ENCODE results near the gene ENO1. TPM values are rescaled to one million over a fixed set of nuclear protein-coding genes. Genes with fewer than 3 reads are reported as not detected.

The ENO1 gene
- total and polyA plus RNA-seq, 2 of the 4 experiments (the other 2 are of a cell fraction) = 2,125 to 3,643 TPM

DNA sequence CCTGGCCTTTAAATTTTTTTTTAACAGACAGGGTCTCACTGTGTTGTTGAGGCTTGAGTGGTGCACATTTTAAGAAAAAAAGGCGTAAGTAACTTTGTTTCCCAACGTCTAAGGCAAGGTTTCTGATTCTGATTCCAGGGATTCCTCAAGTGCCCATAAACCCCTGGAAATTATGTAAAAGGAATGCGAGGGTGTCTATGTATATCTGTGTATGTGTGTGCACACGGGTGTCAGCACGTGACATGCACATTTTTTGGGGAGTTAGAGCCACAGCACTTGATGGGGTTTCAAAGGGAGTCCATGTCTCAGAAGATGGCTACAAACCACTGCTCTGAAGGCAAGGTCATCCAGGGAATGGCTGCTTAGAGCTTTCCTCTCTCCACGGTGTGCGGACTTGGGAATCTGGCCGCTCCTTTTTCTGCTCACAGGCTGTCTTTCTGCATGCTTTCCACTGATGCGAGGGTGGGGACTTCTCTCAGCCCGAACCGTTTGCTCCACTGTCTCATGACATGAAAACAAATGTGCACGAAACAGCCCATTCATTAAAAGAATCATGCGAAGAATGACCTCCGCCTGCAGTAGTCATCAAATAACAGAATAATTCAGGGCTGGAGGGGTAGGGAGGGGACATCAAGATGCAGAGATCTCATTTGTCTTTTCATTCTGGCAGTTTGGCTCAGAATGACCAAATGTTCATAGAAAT is 42.4 kb downstream of the ENO1 start:
- Histone ChIP-seq H4K20me1 (ENCODE audit: insufficient read depth, low read length) (no peaks in the 10 kb centered on the region), H2BK20ac (ENCODE audit: low read depth, low read length) (no peak overlapping the region), H2BK15ac (ENCODE audit: low read depth, low read length) (no peak overlapping the region), H3K4me2 (ENCODE audit: low read depth, low read length) (0 out of 2 replicates have a peak overlapping the region, but pooled peaks have one; percentile 8), H2BK5ac (ENCODE audit: low read depth, low read length, poor library complexity, severe bottlenecking) (no peak overlapping the region), H3K9me3 (ENCODE audit: control insufficient read depth, insufficient read depth, low read length) (no peaks in the 10 kb centered on the region), H3K23ac (ENCODE audit: low read depth, low read length) (no peak overlapping the region; the same call in 1 of the 2 replicates), H4K5ac (ENCODE audit: low read depth, low read length) (no peak overlapping the region), H3K27ac (ENCODE audit: insufficient read depth, low read length) (0 out of 2 replicates have a peak overlapping the region, but pooled peaks have one; percentile 7), H3K18ac (ENCODE audit: low read depth, low read length) (no peak overlapping the region), H3K14ac (replicated peaks; ENCODE audit: low read depth, low read length) (peak overlapping the region; percentile 5; the same call in 1 of the 2 replicates), H2BK120ac (ENCODE audit: low read depth, low read length) (no peak overlapping the region), H4K91ac (ENCODE audit: insufficient read depth, low read depth, low read length) (no peak overlapping the region), H4K8ac (ENCODE audit: low read depth in 2 of 2, low read length in 2 of 2) (no peak overlapping the region), H3K79me1 (ENCODE audit: low read depth in 1 of 2, low read length in 2 of 2) (no peaks in the 10 kb centered on the region), H2AK9ac (replicated peaks; ENCODE audit: low read depth, low read length, poor library complexity) (no peak overlapping the region), H3K9me1 (ENCODE audit: insufficient read depth, low read length) (no peaks in the 10 kb centered on the region), H3K9ac (ENCODE audit: low read depth, low read length) (no peak overlapping the region; the same call in 1 of the 2 replicates), H3K4me3 (ENCODE audit: insufficient read depth, low read depth, low read length) (no peak overlapping the region), H2AK5ac (ENCODE audit: low read depth, low read length) (no peak overlapping the region), H3K27me3 (ENCODE audit: control insufficient read depth, insufficient read depth, low read length) (no peaks in the 10 kb centered on the region), H2AFZ (replicated peaks; ENCODE audit: low read length, poor library complexity) (peak overlapping the region; percentile 79), H3K4me1 (ENCODE audit: control insufficient read depth, insufficient read depth, low read length) (peaks cover 2% of the 10 kb centered on the region; the same call in 1 of the 2 replicates), H3K56ac (ENCODE audit: extremely low read depth, insufficient read depth, low read length) (no peak overlapping the region), H3K4ac (ENCODE audit: low read depth, low read length) (no peak overlapping the region), H3K36me3 (ENCODE audit: control insufficient read depth, insufficient read depth, low read length) (no peaks in the 10 kb centered on the region)
- intact Hi-C loops (cut with micrococcal nuclease) (no loop called here), dilution Hi-C loops (cut with HindIII; ENCODE audit: low sequenced_read_pairs, unreplicated experiment) (no loop called here), in situ Hi-C loops (cut with MboI; ENCODE audit: low sequenced_read_pairs) (no loop called here)
- BruUV-seq (replicated peaks) = no TSS peak
- 38% methylated on average over 6 of the region's 14 CpGs; no CpG with 5 or more reads in 1 of the 2 experiments for WGBS, 2 experiments (ENCODE audit: extremely low coverage in 2 of 2, insufficient read length in 1 of 2)
- ATAC-seq (ENCODE audit: low read depth) (peak; percentile 56), DNase-seq (no peak)
- TF ChIP-seq, protein P1, sequence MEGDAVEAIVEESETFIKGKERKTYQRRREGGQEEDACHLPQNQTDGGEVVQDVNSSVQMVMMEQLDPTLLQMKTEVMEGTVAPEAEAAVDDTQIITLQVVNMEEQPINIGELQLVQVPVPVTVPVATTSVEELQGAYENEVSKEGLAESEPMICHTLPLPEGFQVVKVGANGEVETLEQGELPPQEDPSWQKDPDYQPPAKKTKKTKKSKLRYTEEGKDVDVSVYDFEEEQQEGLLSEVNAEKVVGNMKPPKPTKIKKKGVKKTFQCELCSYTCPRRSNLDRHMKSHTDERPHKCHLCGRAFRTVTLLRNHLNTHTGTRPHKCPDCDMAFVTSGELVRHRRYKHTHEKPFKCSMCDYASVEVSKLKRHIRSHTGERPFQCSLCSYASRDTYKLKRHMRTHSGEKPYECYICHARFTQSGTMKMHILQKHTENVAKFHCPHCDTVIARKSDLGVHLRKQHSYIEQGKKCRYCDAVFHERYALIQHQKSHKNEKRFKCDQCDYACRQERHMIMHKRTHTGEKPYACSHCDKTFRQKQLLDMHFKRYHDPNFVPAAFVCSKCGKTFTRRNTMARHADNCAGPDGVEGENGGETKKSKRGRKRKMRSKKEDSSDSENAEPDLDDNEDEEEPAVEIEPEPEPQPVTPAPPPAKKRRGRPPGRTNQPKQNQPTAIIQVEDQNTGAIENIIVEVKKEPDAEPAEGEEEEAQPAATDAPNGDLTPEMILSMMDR (conservative IDR thresholded peaks at IDR 0.05; ENCODE audit: low read depth, low read length) = no peak
- TF ChIP-seq CEBPB (IDR thresholded peaks at IDR 0.05; ENCODE audit: low read depth, low read length) = no peak
- TF ChIP-seq, protein P2, sequence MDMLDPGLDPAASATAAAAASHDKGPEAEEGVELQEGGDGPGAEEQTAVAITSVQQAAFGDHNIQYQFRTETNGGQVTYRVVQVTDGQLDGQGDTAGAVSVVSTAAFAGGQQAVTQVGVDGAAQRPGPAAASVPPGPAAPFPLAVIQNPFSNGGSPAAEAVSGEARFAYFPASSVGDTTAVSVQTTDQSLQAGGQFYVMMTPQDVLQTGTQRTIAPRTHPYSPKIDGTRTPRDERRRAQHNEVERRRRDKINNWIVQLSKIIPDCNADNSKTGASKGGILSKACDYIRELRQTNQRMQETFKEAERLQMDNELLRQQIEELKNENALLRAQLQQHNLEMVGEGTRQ (IDR thresholded peaks at IDR 0.05; ENCODE audit: low read depth, low read length) = no peak
- TF ChIP-seq RCOR1 (IDR thresholded peaks at IDR 0.05; ENCODE audit: insufficient replicate concordance, low read length) = no peak
- no peak for TF ChIP-seq CHD1 (IDR thresholded peaks at IDR 0.05; ENCODE audit: low read depth, low read length)
- TF ChIP-seq POLR2A (IDR thresholded peaks at IDR 0.05; ENCODE audit: low read depth, low read length) = no peak
- TF ChIP-seq MXI1 (IDR thresholded peaks at IDR 0.05; ENCODE audit: borderline replicate concordance, low read depth, low read length) = no peak
- TF ChIP-seq, protein P3, sequence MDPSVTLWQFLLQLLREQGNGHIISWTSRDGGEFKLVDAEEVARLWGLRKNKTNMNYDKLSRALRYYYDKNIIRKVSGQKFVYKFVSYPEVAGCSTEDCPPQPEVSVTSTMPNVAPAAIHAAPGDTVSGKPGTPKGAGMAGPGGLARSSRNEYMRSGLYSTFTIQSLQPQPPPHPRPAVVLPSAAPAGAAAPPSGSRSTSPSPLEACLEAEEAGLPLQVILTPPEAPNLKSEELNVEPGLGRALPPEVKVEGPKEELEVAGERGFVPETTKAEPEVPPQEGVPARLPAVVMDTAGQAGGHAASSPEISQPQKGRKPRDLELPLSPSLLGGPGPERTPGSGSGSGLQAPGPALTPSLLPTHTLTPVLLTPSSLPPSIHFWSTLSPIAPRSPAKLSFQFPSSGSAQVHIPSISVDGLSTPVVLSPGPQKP (IDR thresholded peaks at IDR 0.05; ENCODE audit: borderline replicate concordance, low read depth, low read length) = no peak
- ChIA-PET POLR2A (ENCODE audit: unreplicated experiment) (no interaction called here), CTCF (interaction anchor here (1.2 kb wide), 1 partner anchor 95 kb away, joined by 3 read pairs; no protein-coding TSS in a partner anchor)
